Progenitor cell of endocrine pancreas (in vitro differentiated cells): ENCODE results near the gene TIAM2. TPM values are rescaled to one million over a fixed set of nuclear protein-coding genes. Genes with fewer than 3 reads are reported as not detected.

Source experiments
- DNase-seq: peaks from one replicate; pipeline ENCODE4 v3.0.0; 2021; ENCODE audit warnings: low spot score; ENCODE audit not compliant: unreplicated experiment
- H3K27ac Mint-ChIP-seq: 2 replicates; pipeline ENCODE4 v1.8.0; 2021; ENCODE audit warnings: mild to moderate bottlenecking, moderate library complexity, mixed read lengths
- H3K27me3 Mint-ChIP-seq: 2 replicates; pipeline ENCODE4 v1.8.0; 2021; ENCODE audit warnings: mixed read lengths
- H3K36me3 Mint-ChIP-seq: 2 replicates; pipeline ENCODE4 v1.8.0; 2022; ENCODE audit warnings: mixed read lengths; ENCODE audit not compliant: insufficient read depth
- H3K4me1 Mint-ChIP-seq: 2 replicates; pipeline ENCODE4 v1.8.0; 2021; ENCODE audit warnings: low read depth, mixed read lengths
- H3K4me3 Mint-ChIP-seq: 2 replicates; pipeline ENCODE4 v1.8.0; 2021; ENCODE audit warnings: low read depth, mild to moderate bottlenecking, moderate library complexity, mixed read lengths
- H3K9me3 Mint-ChIP-seq: 2 replicates; pipeline ENCODE4 v1.8.0; 2021; ENCODE audit warnings: low read depth, mixed read lengths
- CTCF ChIP-seq: fragments of 200-600 bp; sonication (generic); IDR thresholded peaks from one replicate; pipeline ENCODE4 v1.5.0; 2021; ENCODE audit warnings: antibody characterized with exemption, mild to moderate bottlenecking; ENCODE audit not compliant: unreplicated experiment
- total RNA-seq: library from RNA; stranded (reverse); gene quantifications from 2 replicates; pipeline ENCODE4 v1.2.1, GENCODE V29; 2021

Gene TIAM2
- total RNA-seq, 1 donor from 2014 or later: 14.3 TPM

GRCh38 chr6:155272353-155273232 is 277.5 kb downstream of the TIAM2 start:
- Mint-ChIP-seq H3K27ac (peak overlapping the region; percentile 85), H3K9me3 (peaks cover 4% of the 10 kb centered on the region), H3K4me3 (no peak overlapping the region), H3K36me3 (peaks cover 9% of the 10 kb centered on the region), H3K4me1 (peaks cover 29% of the 10 kb centered on the region), H3K27me3 (no peaks in the 10 kb centered on the region)
- DNase-seq: no peak
- no peak for TF ChIP-seq CTCF

GRCh38 chr6:155273431-155273830 is 278.3 kb downstream of the TIAM2 start:
- no peak for DNase-seq
- Mint-ChIP-seq H3K27ac (peak overlapping the region; percentile 93), H3K9me3 (no peaks in the 10 kb centered on the region), H3K4me1 (peaks cover 24% of the 10 kb centered on the region), H3K4me3 (no peak overlapping the region), H3K36me3 (peaks cover 7% of the 10 kb centered on the region), H3K27me3 (no peaks in the 10 kb centered on the region)
- no peak for TF ChIP-seq CTCF

GRCh38 chr6:155274106-155274505 is 279.0 kb downstream of the TIAM2 start:
- Mint-ChIP-seq H3K27ac (no peak overlapping the region), H3K4me1 (peaks cover 24% of the 10 kb centered on the region), H3K36me3 (peaks cover 7% of the 10 kb centered on the region), H3K4me3 (no peak overlapping the region), H3K27me3 (no peaks in the 10 kb centered on the region), H3K9me3 (no peaks in the 10 kb centered on the region)
- no peak for TF ChIP-seq CTCF
- DNase-seq: no peak

GRCh38 chr6:155274533-155274932 is 279.4 kb downstream of the TIAM2 start:
- H3K9me3 Mint-ChIP-seq: no peaks in the 10 kb centered on the region

More at GRCh38 chr6:155274533-155274932, 279.4 kb downstream of the TIAM2 start:
- no peak for TF ChIP-seq CTCF
- Mint-ChIP-seq H3K36me3 (peaks cover 10% of the 10 kb centered on the region), H3K4me3 (no peak overlapping the region), H3K27ac (no peak overlapping the region), H3K4me1 (peaks cover 24% of the 10 kb centered on the region), H3K27me3 (no peaks in the 10 kb centered on the region)
- no peak for DNase-seq
